Stimulated activated CD8-positive, alpha-beta memory T cell treated with anti-CD3 and anti-CD28 coated beads, Interleukin-15, amount 100 ng/mL, for 1 hour (primary cell): ENCODE data around the gene TEX38.
A peak's percentile ranks its signal among the peaks of the same experiment; 100 is the strongest.
"Not testable (repeated sequence)": the region's sequence is repeated elsewhere in the genome, so short reads cannot be mapped to it uniquely, and the experiment has no call there.

Experiments
- DNase-seq: peaks from one replicate; pipeline ENCODE4 v3.0.0-alpha.2; 2020; ENCODE audit warnings: low read depth

TEX38 gene

DNA sequence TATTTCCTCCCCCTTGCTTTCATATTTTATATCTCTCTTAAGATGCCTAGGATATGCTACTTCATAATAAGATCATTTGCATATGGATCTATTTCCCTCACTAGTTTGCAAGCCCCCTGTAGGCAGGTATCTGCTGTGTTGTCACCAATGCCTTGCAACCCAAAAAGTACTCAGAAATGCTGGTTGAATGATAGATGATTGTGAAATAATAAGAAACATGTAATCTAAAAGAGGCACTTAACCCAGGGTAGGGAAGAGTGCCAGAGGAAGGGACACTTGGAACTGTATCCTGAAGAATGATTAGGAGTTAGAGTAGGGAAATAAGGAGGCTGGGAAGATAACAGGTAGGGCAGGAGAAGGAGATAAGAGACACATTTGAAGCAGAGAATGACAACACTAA, 15.8 kb upstream of the TEX38 start:
- DNase-seq, result no peak

DNA sequence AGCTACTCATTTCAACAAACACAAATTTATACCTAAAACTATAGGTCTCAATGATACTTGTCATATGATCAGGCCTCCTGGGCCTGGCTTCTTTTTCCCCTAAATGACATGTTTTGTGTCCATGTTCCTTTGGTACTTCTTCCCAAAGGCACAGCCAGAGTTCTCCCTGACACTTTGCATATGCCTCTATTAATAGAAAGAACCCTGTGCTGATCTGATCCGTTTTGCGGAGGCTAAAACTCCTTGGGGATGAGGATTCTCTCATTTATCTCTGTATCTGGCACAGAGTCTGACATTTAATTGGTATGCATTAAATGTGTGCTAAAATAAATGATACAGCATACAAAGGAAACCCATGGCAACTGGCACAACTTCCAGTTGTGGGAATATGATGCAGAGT, 15.0 kb upstream of the TEX38 start:
- DNase-seq, result no peak

DNA sequence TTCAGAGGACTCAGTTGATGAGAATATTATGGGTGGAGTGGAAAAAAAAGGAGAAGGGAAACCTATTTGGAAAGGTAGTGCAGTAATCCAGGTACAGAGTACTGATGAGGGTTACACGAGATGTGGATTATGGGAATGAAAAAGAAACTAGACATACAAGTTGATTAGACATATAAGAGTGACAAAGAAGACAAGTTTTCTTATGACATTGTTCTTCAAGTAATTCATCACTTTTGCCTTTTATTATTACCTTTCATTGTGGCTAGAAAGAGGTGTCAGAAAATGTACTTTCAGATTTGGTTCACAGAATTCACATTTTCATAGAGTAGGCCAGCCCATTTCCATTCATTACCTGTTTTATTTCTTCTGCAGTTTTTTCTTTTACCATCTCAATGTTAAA, 13.9 kb upstream of the TEX38 start:
- DNase-seq, result no peak

DNA sequence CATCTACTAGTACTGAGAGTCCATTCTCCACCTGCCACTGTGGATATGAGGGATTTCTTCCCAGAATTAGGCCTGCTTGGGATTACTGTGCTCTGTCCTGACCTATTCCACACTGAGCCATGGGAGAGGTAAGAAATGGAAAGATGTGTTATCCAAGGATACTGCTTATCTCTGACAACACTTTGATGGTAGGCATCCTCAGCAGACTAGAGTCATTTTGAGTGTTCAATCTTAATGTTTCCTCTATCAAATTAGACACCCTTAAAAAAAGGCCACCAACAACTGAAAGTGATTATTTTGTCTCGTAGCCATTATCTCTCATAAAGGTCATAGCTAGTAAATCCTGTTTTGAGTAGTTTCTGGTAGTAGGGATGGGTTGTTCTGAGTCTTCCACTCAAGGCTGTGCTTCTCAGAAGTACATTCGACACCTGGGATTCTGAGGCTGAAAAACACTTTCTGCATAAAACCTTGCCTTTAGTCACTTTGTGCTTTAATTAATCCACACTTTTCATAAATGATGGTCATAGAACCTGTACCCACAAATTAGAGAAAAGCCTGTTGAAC, 12.3 kb upstream of the TEX38 start:
- DNase-seq, result no peak

DNA sequence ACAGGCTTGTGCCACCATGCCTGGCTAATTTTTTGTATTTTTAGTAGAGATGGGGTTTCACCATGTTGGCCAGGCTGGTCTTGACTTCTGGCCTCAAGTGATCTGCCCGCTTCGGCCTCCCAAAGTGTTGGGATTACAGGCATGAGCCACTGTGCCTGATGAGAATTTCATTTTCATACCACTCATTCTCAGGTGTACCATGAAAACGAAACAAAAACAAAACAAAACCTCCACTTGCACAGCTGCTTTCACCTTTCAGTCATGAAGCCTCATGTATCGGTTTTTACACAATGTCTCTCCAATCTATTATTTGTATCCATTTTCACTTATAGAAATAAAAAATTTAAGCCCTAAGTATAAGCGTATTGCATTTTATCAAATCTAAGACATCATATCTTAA, 11.5 kb upstream of the TEX38 start:
- not testable (repeated sequence) for DNase-seq

DNA sequence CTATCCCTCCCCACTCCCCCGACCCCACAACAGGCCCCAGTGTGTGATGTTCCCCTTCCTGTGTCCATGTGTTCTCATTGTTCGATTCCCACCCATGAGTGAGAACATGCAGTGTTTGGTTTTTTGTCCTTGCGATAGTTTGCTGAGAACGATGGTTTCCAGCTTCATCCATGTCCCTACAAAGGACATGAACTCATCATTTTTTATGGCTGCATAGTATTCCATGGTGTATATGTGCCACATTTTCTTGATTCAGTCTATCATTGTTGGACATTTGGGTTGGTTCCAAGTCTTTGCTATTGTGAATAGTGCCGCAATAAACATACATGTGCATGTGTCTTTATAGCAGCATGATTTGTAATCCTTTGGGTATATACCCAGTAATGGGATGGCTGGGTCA, 8.7 kb upstream of the TEX38 start:
- DNase-seq, result not testable (repeated sequence)

DNA sequence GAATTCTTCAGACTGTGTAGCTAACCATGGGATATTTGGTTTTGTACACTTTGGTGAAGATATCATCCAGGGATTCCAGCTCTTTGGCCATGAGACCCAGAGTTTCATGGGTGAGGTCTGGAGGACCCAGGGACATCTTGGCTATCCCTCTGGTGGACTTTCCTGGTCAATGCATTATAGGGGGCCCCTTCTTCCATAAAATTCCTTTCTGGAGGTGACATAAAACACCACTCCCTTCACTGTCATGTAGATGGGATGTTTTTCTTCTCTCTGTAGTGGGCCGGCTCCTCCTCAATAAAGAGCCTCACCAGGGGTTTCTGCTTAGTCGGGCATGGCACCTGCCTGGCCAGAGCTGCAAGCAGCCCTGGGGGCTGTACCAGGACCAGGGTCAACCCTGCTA, 5.7 kb upstream of the TEX38 start:
- no peak for DNase-seq

DNA sequence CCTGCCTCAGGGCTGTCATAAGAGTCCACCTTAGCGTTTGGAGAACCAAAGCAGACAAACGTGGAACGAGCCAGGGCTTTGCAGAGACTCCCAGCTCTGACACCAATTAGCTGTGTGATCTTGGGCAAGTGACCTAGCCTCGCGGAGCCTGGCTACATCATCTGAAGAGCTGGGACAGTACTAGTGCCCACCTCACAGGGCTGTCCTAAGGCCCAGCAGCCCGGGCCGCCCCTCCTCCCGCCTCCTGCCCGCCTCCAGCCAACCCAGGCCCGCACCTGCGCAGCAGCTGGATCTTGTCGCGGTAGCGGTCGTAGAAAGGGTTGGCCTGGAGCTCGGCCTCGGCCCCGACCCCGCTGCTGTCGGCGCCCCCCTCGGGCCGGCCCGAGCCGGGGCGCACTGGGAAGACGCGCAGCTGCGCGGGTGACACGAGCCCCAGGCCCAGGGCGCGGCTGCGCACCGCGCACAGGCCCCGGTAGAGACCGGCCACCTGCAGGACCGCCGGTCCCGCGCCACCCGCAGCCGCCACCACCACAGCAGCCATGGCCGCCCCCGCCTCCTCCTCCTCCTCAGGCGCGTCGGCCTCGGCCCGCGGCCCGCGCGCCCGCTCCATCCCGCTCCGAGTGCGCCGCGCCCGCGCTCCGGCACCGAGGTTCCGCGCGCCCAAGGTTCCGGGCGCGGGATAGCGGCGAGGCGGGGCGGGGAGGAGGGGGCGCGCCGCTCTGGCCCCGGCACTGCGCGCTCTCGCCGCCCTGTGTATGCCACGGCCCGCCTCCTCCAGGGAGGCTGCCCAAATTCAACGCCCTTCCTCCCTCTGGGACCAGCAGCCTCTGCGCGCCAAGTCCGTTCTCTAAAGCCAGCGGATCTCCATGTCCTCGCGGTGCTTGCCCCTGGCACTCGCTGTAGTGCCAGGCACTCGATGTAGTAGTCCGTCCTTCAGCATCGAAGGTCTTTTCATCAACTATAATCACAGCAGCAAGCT, 3.6 kb upstream of the TEX38 start, which contains the start of gene ATPAF1:
Gene ATPAF1, minus strand, starts transcription at position 583 of the 979 bp plus-strand sequence. Its CDS starts 42 bp downstream, at position 541.
- peak; percentile 8 for DNase-seq

DNA sequence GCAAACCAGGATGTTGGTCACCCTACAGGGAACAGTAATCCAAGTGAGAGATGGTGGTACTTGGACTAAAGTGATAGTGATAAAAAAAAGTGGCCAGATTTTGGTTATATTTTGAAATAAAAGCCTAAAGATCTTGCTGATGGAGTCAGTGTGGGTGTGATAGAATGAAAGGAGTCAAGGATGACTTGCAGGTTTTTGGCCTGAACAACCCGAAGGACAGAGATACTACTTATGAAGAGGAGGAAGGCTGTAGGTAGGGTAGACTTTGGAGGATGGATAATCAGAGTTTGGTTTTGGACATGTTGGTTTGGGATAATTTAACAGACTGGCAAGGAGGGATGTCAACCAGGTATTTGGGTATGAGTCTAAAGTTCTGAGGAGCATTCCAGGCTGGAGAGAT, 1.5 kb upstream of the TEX38 start:
- no peak for DNase-seq

DNA sequence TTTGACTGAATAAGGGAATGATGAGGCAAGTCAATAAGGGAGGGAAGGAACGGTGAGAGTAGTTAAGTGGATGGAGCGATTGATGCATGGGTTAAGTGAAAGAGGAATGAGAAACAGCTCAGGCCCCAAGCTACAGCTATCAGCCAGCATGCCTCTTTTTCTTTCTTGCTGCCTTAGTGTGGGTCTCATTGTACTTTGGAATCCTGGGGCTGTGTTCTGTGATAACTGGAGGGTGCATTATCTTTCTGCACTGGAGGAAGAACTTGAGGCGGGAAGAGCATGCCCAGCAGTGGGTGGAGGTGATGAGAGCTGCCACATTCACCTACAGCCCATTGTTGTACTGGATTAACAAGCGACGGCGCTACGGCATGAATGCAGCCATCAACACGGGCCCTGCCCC, 1.0 kb downstream of the TEX38 start:
- DNase-seq, result no peak

DNA sequence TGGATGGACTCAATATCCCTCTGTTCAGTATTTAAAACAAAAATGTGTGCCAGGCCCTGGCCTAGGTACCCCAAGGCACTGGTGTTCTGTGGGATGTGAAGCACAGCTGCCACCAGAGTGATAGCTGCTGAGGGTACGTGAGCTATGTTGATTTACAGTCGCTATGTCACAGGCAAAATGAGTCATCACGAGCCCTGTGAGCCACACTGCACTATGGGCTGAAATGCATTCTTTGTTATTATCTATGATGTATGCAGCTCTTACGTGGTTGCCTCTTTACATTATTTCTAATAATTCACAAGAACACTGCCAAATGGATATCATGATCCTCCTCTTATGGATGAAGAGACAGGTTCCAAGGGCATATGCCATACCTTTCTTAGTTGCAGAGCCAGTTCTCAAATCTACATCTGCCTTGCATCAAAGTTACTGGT, 2.1 kb downstream of the TEX38 start:
- no peak for DNase-seq

DNA sequence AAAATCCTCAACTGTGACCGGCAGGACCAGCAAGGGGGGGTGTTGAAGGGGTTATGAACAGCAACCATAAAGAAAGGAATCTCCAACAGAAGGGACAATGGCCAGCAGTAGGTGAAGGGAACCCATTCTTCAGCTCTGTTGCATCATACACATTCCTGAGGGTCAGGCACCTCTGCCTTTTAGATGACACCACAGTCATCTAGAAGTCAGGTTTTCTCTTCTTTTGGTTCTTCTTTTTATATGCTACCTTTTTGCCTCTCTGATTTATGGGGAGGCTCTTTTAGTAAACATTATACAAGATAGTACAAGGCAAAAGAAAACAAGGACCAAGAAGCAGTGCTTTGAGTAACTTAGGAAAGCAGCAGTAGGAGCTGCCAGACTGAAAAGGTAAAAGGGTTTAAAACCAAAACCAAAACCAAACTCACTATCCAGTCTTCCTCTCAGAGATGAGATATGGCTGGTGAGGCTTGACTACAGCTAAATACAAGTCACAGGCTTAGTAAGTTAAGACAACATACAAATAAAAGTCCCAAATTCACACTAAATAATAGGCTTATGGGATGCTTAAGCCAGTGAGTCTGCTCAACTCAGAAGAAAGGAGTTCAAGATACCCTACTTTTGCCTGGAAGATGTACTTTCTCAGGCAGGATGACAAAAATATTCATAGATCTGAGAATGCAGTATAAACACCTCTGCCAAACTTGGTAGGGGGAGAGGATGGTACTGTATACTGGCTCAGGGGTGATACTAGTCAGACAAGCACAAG, 4.1 kb downstream of the TEX38 start:
- no peak for DNase-seq

DNA sequence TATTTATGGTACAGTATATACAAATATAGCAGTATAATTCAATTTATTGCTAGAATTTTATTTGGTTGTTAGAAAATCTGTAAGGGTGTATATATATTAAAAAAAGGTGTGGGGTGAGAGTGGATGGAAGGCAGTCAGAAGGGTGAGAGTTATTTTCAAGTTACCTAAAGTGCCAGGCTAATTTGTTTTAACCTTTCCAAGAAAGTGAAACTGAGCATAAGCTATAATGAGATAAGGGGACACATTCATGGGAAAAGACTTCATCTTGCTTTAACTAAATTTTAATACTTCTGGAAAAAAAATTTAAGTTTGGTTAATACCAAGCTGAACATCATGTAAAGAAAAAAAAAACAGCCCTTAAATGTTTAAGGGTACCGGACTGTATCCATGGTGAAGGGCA, 4.9 kb downstream of the TEX38 start:
- DNase-seq, result no peak

DNA sequence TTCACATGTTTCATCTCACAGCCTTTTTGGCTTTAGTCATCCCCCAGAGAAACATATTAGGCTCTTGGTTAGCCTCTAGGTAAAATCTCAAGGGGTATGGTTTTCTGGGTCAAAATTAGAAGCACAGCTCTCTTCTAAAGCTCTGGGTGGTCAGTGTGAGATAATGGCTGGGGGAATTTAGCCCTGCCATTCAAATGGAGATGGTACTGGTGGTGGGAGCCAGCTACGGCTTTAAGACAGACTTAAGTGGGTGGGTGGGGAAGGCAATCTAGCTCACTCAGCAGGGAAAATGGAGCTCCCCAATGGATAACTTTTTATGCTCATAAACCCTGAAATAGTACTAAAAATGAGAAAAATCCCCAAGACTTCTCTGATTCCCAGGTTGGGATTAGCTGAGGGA, 5.7 kb downstream of the TEX38 start:
- no peak for DNase-seq

DNA sequence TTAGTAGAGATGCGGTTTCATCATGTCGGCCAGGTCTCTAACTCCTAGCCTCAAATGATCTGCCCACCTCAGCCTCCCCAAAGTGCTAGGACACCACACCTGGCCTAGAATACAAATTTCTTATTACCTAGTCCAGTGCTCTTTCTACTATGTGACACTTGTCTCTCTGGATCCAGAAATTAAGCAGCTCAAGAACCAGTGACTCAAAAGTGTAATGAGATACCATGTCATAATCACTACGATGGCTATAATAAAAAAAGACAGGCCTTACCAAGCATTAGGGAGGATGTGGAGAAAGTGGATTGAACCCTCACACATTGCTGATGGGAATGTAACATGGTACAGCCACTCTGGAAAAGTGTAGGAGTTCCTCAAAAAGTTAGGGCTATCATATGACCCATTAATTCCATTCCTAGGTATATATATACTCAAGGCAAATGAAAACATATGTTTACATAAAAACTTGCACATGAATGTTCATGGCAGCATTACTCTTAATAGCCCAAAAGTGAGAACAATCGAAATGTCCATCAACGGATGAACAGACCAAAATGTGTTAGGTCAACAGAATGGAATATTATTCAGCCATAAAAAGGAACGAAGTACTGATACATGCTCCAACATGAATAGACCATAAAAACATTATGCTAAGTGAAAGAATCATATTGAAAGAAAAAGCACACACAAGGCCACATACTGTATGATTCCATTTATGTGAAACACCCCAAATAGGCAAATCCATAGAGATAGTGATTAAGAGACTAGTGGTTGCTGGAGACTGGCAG, 8.3 kb downstream of the TEX38 start:
- no peak for DNase-seq

DNA sequence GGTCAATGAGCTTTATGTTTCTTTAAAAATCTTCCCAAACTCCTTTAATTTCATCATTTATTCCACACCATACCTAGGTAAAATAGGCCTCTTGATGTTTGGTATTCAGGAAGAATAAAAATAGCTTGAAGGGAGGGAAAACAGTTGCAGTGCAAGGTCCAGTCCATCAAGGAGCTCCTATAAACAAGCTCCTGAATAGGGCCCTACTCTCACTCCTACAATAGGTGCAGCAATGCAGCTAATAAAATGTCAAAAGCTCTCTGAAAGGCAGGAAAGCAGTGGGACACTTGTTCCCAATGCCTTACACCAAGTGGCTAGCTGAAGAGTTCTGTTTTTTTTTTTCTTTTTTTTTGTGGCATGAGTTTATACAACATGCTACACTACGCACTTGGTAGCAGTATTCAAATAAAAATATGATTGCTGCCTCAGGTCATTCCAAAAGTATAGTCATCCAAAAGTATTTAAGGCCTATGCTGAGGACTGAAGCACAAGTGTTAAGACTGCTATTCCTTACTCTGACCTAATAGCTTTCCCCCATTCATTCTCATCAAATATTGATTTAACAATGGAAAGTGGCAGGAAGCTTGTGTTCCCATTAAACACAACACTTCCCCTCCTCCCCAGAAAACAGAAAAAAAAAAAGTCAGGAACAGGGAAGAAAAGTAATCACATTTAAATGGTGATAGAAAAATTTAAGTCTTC, 9.8 kb downstream of the TEX38 start:
- DNase-seq, result no peak

DNA sequence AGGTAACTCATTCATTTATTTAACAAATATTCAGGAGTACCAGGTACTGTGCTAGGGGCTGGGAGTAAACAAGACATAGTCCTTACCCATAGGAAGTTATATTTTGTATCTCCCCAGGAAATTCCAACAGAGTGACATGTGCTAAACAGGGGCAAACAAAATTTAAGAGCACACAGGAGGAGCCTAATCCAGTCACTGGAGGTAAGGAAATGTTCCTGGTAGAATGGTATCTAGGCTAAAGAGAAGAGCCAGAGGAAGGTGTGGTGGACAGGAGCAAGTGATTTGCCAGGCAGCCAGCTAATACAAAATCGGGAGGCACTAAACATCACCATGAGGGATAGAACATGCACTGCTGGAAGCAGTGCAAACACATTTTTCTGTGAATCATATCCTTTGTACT, 10.4 kb downstream of the TEX38 start:
- no peak for DNase-seq

DNA sequence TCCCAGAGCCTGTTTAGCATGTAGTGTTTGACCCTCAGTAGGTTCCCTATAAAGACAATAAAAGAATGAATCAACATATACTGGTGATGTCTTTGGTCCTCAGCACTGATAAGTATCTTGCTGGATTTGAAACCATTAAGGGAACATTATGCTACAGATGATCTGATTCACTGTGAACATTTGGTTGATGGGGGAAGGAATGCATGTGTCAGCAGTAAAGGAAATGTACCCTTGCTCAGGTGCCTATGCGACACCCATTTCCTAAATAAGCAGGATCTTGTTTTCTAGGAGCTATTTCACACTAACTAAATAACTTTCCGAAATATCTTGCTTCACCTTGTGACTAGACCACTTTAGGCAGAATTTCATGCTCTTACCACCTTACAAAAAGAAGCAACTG, 13.0 kb downstream of the TEX38 start:
- DNase-seq, result no peak

DNA sequence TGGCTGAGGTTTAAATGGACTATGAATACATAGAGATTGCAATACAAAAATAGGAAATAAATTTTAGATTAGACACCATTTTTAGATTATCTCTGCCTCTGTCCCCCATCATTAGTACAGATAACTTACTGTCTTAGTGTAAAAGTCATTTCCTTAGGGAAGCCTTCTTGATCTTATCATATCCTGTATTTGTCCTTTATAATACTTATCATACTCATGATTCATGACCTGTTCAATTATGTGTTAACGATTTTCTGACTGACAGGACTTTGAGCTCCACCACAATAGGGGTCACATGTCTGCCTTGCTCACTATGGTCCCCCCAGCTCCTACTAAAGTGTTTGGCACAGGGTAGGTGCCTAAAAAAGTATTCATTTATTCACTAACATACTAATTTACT, 14.6 kb downstream of the TEX38 start:
- no peak for DNase-seq

DNA sequence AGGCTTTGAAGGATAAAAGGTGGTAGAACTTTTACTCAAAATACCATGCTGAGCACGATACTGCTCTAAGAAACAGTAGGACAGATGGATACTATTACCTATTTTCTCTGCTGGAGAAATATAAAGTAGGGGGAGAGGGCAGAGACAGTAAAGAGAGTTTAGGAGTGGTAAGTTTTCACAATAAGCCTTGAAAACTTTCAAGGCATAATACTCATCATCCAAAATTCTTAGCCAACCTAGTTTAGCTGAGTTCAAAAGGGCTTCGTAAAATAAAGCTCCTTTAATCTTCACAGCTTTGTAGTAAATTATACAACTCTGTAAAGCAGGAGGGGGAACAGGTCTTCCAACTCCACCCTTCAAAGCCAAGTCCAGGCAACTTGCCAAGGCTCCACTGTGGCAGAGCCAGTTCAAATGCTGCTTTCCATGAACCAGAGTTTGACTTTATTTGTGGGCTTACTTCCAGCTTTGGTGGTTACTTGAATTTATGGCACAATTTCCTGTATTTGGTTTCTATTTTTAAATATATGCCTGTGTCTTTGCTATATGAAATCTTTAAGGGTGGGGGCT, 15.5 kb downstream of the TEX38 start:
- no peak for DNase-seq

DNA sequence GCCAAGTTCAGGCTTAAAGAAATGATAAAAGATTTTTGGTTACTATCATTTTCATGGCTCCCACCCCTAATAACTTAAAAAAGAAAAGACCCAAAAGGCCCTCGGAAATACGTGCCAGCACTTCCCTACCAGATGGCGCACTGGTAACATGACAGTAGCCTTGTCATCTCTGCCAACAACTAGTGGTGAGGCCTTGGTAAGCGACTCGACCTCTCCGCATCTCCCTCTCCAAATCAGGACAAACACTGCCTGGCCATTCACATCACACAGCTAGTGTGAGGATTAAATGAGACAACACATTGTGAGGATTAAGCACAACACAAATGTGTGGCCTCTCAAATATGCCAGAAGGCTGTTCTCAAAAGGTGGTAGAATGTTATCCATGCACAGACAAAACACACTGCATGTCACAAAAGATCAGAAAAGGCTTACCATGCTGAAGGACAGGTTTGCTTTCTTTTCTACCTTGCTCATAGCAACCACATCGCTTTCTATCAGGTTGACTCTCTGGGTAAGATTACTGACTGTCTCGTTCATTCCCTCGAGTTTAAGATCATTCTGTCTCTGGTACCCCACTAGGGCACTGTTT, 16.4 kb downstream of the TEX38 start:
- no peak for DNase-seq
